Measurements from ENCODE around the gene UBE2O. TPM values are rescaled to one million over a fixed set of nuclear protein-coding genes. Genes with fewer than 3 reads are reported as not detected.

The UBE2O gene
- total RNA-seq, 1 donor from 2014 or later = 12.6 TPM

DNA sequence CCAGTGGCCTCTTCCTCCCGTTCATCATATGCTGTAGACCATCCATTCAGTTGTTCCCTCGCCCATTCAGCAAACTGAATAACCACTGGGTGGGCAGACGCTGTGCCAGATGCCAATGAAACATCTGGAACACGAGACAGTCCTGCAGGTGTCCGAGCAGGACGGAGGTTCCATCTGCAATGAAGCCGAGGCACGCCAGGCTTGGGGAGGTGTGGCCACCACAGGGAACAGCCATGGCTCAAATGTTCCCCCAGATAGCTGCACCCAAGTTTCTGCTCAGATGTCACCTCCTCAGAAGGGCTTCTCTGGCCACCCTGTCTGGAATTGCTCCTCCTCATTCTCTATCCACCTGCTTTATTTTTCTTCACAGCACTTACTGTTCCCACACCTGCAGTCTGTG lies 30.5 kb downstream of the UBE2O start:
- no peak for TF ChIP-seq CTCF (IDR thresholded peaks at IDR 0.05; ENCODE audit: insufficient read depth, low read length, poor library complexity, severe bottlenecking)
- DNase-seq (ENCODE audit: low read depth) = no peak
- Histone ChIP-seq H3K27me3 (ENCODE audit: control insufficient read depth, insufficient read depth, low read length) (no peaks in the 10 kb centered on the region), H3K4me3 (ENCODE audit: low read depth, low read length) (no peak overlapping the region), H3K36me3 (ENCODE audit: control insufficient read depth, insufficient read depth, low read length) (no peaks in the 10 kb centered on the region)

- no peak for TF ChIP-seq CTCF (IDR thresholded peaks at IDR 0.05; ENCODE audit: insufficient read depth, low read length, poor library complexity, severe bottlenecking)
- Histone ChIP-seq H3K27me3 (ENCODE audit: control insufficient read depth, insufficient read depth, low read length) (no peaks in the 10 kb centered on the region), H3K4me3 (ENCODE audit: low read depth, low read length) (no peak overlapping the region), H3K36me3 (ENCODE audit: control insufficient read depth, insufficient read depth, low read length) (no peaks in the 10 kb centered on the region)
- DNase-seq (ENCODE audit: low read depth) = no peak
These were observed 31.9 kb downstream of the UBE2O start for GRCh38 chr17:76421044-76421407.

GRCh38 chr17:76420356-76421043 lies 32.5 kb downstream of the UBE2O start:
- no peaks in the 10 kb centered on the region for H3K36me3 ChIP-seq (ENCODE audit: control insufficient read depth, insufficient read depth, low read length)
- no peak overlapping the region for H3K4me3 ChIP-seq (ENCODE audit: low read depth, low read length)
- H3K27me3 ChIP-seq (ENCODE audit: control insufficient read depth, insufficient read depth, low read length) = no peaks in the 10 kb centered on the region
- no peak for TF ChIP-seq CTCF (IDR thresholded peaks at IDR 0.05; ENCODE audit: insufficient read depth, low read length, poor library complexity, severe bottlenecking)
- no peak for DNase-seq (ENCODE audit: low read depth)

DNA sequence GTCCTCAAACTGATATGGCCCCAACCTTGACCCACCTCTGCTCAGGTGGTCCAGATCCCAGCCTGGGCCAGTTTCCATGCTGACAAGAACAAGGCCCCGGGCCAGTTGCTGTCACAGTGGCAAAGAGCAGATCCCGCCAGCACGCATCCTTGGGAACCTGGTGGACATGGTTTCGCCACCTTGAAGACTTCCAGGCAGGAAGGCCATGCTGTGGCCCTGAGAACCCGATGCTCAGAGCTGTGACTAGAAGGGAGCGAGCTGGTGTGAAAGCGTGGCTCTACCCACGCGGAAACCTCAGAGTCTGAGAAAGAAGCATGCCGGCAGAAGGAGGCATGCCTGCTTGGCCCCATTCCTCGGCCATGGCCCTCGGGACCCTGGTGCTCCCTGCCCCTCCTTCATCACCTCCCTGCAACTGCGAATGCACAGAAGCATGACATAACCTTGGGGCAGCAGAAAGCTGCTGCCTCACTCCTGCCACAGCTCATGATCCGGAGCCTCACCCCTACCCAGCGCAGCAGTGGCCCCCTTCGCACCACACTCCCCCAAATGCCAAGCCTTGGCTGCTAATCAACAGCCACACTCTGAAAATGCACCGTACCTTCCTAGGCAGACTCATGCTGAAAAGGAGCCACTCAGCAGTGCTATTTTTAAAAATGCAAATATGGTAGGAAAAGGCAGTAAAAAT lies 33.2 kb downstream of the UBE2O start:
- H3K36me3 ChIP-seq (ENCODE audit: control insufficient read depth, insufficient read depth, low read length) = no peaks in the 10 kb centered on the region
- TF ChIP-seq CTCF (IDR thresholded peaks at IDR 0.05; ENCODE audit: insufficient read depth, low read length, poor library complexity, severe bottlenecking) = no peak
- H3K4me3 ChIP-seq (ENCODE audit: low read depth, low read length) = no peak overlapping the region
- DNase-seq (ENCODE audit: low read depth) = no peak
- H3K27me3 ChIP-seq (ENCODE audit: control insufficient read depth, insufficient read depth, low read length) = no peaks in the 10 kb centered on the region

DNA sequence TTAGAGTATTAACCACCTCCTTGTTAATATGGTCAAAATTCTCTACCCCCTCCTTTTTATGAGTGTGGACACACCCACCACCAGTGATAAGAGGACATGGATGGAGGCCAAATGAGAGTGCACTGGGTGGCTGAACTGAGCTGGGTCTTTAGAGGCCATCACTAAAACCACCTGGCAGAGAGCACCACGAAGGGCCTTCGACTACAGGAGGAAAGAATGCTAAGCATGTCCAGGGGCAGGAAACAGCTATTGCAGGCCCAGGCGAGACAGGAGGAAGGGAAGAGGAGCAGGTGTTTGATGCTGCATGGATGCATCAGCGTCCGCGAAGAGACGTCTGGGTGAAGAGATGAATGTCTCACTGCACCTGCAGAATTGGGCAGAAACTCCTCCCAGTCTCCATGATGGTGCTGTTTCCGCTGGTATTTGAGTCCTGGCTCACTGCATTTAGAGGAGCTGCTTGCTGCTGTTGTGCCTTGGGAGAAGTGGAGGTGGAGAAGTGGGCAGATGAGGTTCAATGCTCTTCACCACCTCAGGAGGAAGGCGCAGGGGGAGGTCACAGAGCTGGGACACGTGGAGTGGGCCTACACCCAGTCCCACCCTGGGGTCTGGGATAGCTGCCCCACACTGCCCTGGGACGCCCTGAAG lies 35.3 kb downstream of the UBE2O start:
- DNase-seq (ENCODE audit: low read depth) = no peak
- TF ChIP-seq CTCF (IDR thresholded peaks at IDR 0.05; ENCODE audit: insufficient read depth, low read length, poor library complexity, severe bottlenecking) = no peak
- no peak overlapping the region for H3K4me3 ChIP-seq (ENCODE audit: low read depth, low read length)
- no peaks in the 10 kb centered on the region for H3K36me3 ChIP-seq (ENCODE audit: control insufficient read depth, insufficient read depth, low read length)
- no peaks in the 10 kb centered on the region for H3K27me3 ChIP-seq (ENCODE audit: control insufficient read depth, insufficient read depth, low read length)
